PC-3 (cell line): ENCODE measurements around the gene ECT2L. TPM values are rescaled to one million over a fixed set of nuclear protein-coding genes. Genes with fewer than 3 reads are reported as not detected.

Experiments
- ATAC-seq: fragments of 200-7000 bp; cut with Tn5 transposase; 2 replicates; pipeline ENCODE4 v1.9.1; 2020; ENCODE audit warnings: mild to moderate bottlenecking, moderate library complexity
- BruUV-seq: library from RNA; stranded (reverse); fragments of 400-500 nt; replicated peaks from 2 replicates; lab custom pipeline; 2021; lab: Mats Ljungman, UMichigan
- CTCF ChIA-PET: fragments of 300-600 bp; sonication (Branson Sonifier 250); formaldehyde crosslinking; loops from one replicate; lab custom pipeline; 2022; ENCODE audit warnings: antibody characterized with exemption; lab: Charles Lee
- POLR2A ChIA-PET: fragments of 300-600 bp; sonication (Branson Sonifier 250); formaldehyde crosslinking; loops from one replicate; lab custom pipeline; 2022; ENCODE audit warnings: antibody characterized with exemption; ENCODE audit not compliant: unreplicated experiment; lab: Charles Lee
- DNase-seq: peaks from one replicate; pipeline ENCODE4 v3.0.0-alpha.2; 2015
- H2AFZ ChIP-seq: fragments of 300-600 bp; sonication (generic); 2 replicates; pipeline ENCODE4 v1.6.0; 2016; ENCODE audit warnings: antibody characterized with exemption, low read length
- H3F3A ChIP-seq: fragments of 300-600 bp; sonication (generic); one replicate; pipeline ENCODE4 v1.6.0; 2017; ENCODE audit warnings: antibody characterized with exemption, low read length, control low read depth, mild to moderate bottlenecking; ENCODE audit not compliant: unreplicated experiment
- H3K27ac ChIP-seq: fragments of 300-600 bp; sonication (generic); 2 replicates; pipeline ENCODE4 v1.5.1; 2016; ENCODE audit warnings: mild to moderate bottlenecking, low read length
- H3K27me3 ChIP-seq: fragments of 300-600 bp; sonication (generic); 2 replicates; pipeline ENCODE4 v1.6.1; 2016; ENCODE audit warnings: low read length, mixed read lengths
- H3K36me3 ChIP-seq: fragments of 300-600 bp; sonication (generic); 2 replicates; pipeline ENCODE4 v1.6.1; 2016; ENCODE audit warnings: low read depth, mixed run types, low read length, mixed read lengths
- H3K4me1 ChIP-seq: fragments of 300-600 bp; sonication (generic); 2 replicates; pipeline ENCODE4 v1.5.1; 2016; ENCODE audit warnings: low read length; ENCODE audit not compliant: insufficient read depth
- H3K4me2 ChIP-seq: fragments of 300-600 bp; sonication (generic); 2 replicates; pipeline ENCODE4 v1.6.0; 2016; ENCODE audit warnings: low read length
- H3K4me3 ChIP-seq: fragments of 300-600 bp; sonication (generic); 2 replicates; pipeline ENCODE4 v1.5.1; 2016; ENCODE audit warnings: mild to moderate bottlenecking, low read length, mixed read lengths
- H3K79me2 ChIP-seq: fragments of 300-600 bp; sonication (generic); 2 replicates; pipeline ENCODE4 v1.6.1; 2017; ENCODE audit warnings: low read length, mixed read lengths
- H3K9ac ChIP-seq: fragments of 300-600 bp; sonication (generic); 2 replicates; pipeline ENCODE4 v1.6.0; 2016; ENCODE audit warnings: mild to moderate bottlenecking, low read length
- H3K9me2 ChIP-seq: fragments of 300-600 bp; sonication (generic); replicated peaks from 2 replicates; pipeline ENCODE4 v1.6.1; 2016; ENCODE audit warnings: mixed run types, low read length, mixed read lengths
- H3K9me3 ChIP-seq: fragments of 300-600 bp; sonication (generic); 2 replicates; pipeline ENCODE4 v1.6.1; 2016; ENCODE audit warnings: low read length, mixed read lengths
- H4K20me1 ChIP-seq: fragments of 300-600 bp; sonication (generic); 2 replicates; pipeline ENCODE4 v1.6.1; 2016; ENCODE audit warnings: low read length, mixed read lengths
- CTCF ChIP-seq: fragments of 300-600 bp; sonication (generic); conservative IDR thresholded peaks from 2 replicates; pipeline ENCODE4 v1.5.1; 2017; ENCODE audit warnings: antibody characterized with exemption, low read depth, mild to moderate bottlenecking, low read length
- EZH2 ChIP-seq: fragments of 300-600 bp; sonication (generic); IDR thresholded peaks from one replicate; pipeline ENCODE4 v1.6.1; 2017; ENCODE audit warnings: antibody characterized with exemption, mild to moderate bottlenecking, low read length; ENCODE audit not compliant: unreplicated experiment
- EZH2phosphoT487 ChIP-seq: fragments of 300-600 bp; sonication (generic); IDR thresholded peaks from 2 replicates; pipeline ENCODE4 v1.6.1; 2018; ENCODE audit warnings: mild to moderate bottlenecking, antibody characterized with exemption, low read length, borderline replicate concordance
- intact Hi-C: fragments of 100-400 bp; cut with micrococcal nuclease; formaldehyde crosslinking; loops from 2 replicates; pipeline ENCODE4 v1.9.0; 2023
- total RNA-seq: library from RNA; depleted of rRNA; stranded (reverse); fragments of >200 nt; gene quantifications from 2 replicates; pipeline ENCODE4 v1.2.3, GENCODE V29; 2014

ECT2L gene
- total RNA-seq, 1 experiment from 2014 or later: not detected

- CTCF ChIA-PET: no interaction called here
- Histone ChIP-seq H3K4me2 (no peak overlapping the region), H4K20me1 (no peaks in the 10 kb centered on the region), H3K27me3 (no peaks in the 10 kb centered on the region), H3K9me3 (no peaks in the 10 kb centered on the region), H3K9ac (no peak overlapping the region), H3K9me2 (no peaks in the 10 kb centered on the region), H3K27ac (no peak overlapping the region), H3K79me2 (no peaks in the 10 kb centered on the region), H3K36me3 (no peaks in the 10 kb centered on the region), H2AFZ (no peak overlapping the region), H3K4me3 (no peak overlapping the region), H3F3A (no peaks in the 10 kb centered on the region), H3K4me1 (no peaks in the 10 kb centered on the region)
- BruUV-seq: no TSS peak
- intact Hi-C loops: no loop called here
- no peak for DNase-seq
- ATAC-seq: no peak
- TF ChIP-seq EZH2phosphoT487: no peak
- no peak for TF ChIP-seq EZH2
- no peak for TF ChIP-seq CTCF
- POLR2A ChIA-PET: no interaction called here
Observed at GRCh38 chr6:138856654-138857053, 60.8 kb downstream of the ECT2L start.

- Histone ChIP-seq H3K4me3 (no peak overlapping the region), H2AFZ (no peak overlapping the region), H3F3A (no peaks in the 10 kb centered on the region), H3K9ac (no peak overlapping the region), H4K20me1 (no peaks in the 10 kb centered on the region), H3K27ac (no peak overlapping the region), H3K27me3 (no peaks in the 10 kb centered on the region), H3K4me2 (no peak overlapping the region), H3K36me3 (no peaks in the 10 kb centered on the region), H3K9me3 (no peaks in the 10 kb centered on the region), H3K4me1 (no peaks in the 10 kb centered on the region), H3K9me2 (no peaks in the 10 kb centered on the region), H3K79me2 (no peaks in the 10 kb centered on the region)
- no peak for DNase-seq
- BruUV-seq: no TSS peak
- CTCF ChIA-PET: no interaction called here
- intact Hi-C loops: no loop called here
- TF ChIP-seq CTCF: no peak
- TF ChIP-seq EZH2: no peak
- TF ChIP-seq EZH2phosphoT487: no peak
- POLR2A ChIA-PET: no interaction called here
- no peak for ATAC-seq
Observed at GRCh38 chr6:138857775-138858174, 61.9 kb downstream of the ECT2L start.

- ChIA-PET CTCF (no interaction called here), POLR2A (no interaction called here)
- Histone ChIP-seq H3F3A (no peaks in the 10 kb centered on the region), H4K20me1 (no peaks in the 10 kb centered on the region), H3K4me1 (no peaks in the 10 kb centered on the region), H3K9ac (no peak overlapping the region), H3K79me2 (no peaks in the 10 kb centered on the region), H2AFZ (no peak overlapping the region), H3K9me2 (no peaks in the 10 kb centered on the region), H3K36me3 (no peaks in the 10 kb centered on the region), H3K27ac (no peak overlapping the region), H3K27me3 (no peaks in the 10 kb centered on the region), H3K4me2 (no peak overlapping the region), H3K9me3 (no peaks in the 10 kb centered on the region), H3K4me3 (no peak overlapping the region)
- BruUV-seq: no TSS peak
- ATAC-seq (no peak), DNase-seq (no peak)
- intact Hi-C loops: no loop called here
- TF ChIP-seq EZH2phosphoT487 (no peak), EZH2 (no peak), CTCF (no peak)
Observed at GRCh38 chr6:138862456-138862855, 66.6 kb downstream of the ECT2L start.
